ENCODE results near the gene ACSS2. TPM values are rescaled to one million over a fixed set of nuclear protein-coding genes. Genes with fewer than 3 reads are reported as not detected.
A peak's percentile ranks its signal among the peaks of the same experiment; 100 is the strongest.

ACSS2 gene, protein sequence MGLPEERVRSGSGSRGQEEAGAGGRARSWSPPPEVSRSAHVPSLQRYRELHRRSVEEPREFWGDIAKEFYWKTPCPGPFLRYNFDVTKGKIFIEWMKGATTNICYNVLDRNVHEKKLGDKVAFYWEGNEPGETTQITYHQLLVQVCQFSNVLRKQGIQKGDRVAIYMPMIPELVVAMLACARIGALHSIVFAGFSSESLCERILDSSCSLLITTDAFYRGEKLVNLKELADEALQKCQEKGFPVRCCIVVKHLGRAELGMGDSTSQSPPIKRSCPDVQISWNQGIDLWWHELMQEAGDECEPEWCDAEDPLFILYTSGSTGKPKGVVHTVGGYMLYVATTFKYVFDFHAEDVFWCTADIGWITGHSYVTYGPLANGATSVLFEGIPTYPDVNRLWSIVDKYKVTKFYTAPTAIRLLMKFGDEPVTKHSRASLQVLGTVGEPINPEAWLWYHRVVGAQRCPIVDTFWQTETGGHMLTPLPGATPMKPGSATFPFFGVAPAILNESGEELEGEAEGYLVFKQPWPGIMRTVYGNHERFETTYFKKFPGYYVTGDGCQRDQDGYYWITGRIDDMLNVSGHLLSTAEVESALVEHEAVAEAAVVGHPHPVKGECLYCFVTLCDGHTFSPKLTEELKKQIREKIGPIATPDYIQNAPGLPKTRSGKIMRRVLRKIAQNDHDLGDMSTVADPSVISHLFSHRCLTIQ
- 10 to 100 TPM; 44.7 to 59.6 (median 54.2) TPM for polyA plus RNA-seq (ENCODE audit: insufficient read depth in 1 of 5, insufficient read length in 5 of 5, low replicate concordance in 1 of 5)
- long read RNA-seq, donor 1, partial matches to known transcripts = 64 of 75 reads
- long read RNA-seq, donor 1, other reads (novel, unspliced or antisense) = 7 of 75 reads
- long read RNA-seq, donor 2, partial matches to known transcripts = 6 of 14 reads
- long read RNA-seq, donor 2, other reads (novel, unspliced or antisense) = 7 of 14 reads
- long read RNA-seq, donor 3, partial matches to known transcripts = 69 of 92 reads
- long read RNA-seq, donor 3, other reads (novel, unspliced or antisense) = 23 of 92 reads
- long read RNA-seq, donor 4, transcript ACSS2-202 (18 exons, 3,065 nt) = major isoform, 5 of 12 reads
- long read RNA-seq, donor 4, partial matches to known transcripts = 7 of 12 reads
- long read RNA-seq, donor 4, other reads (novel, unspliced or antisense) = 0 of 12 reads
- long read RNA-seq, donor 5, partial matches to known transcripts = 18 of 23 reads
- long read RNA-seq, donor 5, other reads (novel, unspliced or antisense) = 0 of 23 reads
- long read RNA-seq, donor 6, transcript ACSS2-202 (18 exons, 3,065 nt) = major isoform, 8 of 9 reads
- long read RNA-seq, donor 6, partial matches to known transcripts = 0 of 9 reads
- long read RNA-seq, donor 6, other reads (novel, unspliced or antisense) = 0 of 9 reads
- long read RNA-seq, donor 7, partial matches to known transcripts = 20 of 33 reads
- long read RNA-seq, donor 7, other reads (novel, unspliced or antisense) = 10 of 33 reads
- long read RNA-seq, donor 8, partial matches to known transcripts = 0 of 1 reads
- long read RNA-seq, donor 8, other reads (novel, unspliced or antisense) = 0 of 1 reads

DNA sequence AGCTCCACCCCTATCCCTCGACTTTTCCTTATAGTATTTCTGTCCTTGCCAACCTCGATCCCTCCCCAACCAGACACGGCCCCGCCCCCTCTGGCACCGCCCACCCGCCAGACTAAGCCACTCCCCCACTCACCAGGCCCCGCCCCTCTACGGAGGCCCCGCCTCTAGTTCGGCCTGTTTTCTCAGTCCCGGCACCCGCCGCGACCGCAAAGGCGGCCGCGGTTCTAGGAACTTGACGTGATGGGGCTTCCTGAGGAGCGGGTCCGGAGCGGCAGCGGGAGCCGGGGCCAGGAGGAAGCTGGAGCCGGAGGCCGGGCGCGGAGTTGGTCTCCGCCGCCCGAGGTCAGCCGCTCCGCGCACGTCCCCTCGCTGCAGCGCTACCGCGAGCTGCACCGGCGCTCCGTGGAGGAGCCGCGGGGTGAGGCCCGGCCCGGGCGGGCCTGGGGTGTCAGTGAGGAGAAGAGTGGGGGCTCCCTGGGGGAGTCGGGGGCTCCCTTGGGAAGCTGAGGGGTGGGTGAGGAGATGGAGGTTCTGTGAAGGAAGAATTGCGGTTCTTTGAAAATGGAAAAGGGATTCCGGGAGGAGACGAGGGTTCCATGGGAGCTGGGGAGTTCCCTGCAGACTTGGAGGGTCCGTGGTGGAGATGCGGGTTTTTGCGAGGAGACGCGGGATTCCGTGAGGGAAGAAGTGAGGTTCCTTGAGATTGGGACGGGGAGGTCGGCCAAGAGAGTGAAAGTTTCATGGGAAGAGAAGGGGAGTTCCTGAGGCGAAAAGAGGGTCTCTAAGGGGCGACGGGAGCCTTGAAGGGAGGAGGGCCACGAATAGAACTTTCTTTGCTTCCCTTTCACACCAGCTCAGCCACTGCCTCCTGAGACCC, at the start of gene ACSS2:
TSS of gene ACSS2 (plus strand) at position 207 of the 877 bp plus-strand sequence. CDS start at position 241, 34 bp downstream.
- no peak for DNase-seq

DNA sequence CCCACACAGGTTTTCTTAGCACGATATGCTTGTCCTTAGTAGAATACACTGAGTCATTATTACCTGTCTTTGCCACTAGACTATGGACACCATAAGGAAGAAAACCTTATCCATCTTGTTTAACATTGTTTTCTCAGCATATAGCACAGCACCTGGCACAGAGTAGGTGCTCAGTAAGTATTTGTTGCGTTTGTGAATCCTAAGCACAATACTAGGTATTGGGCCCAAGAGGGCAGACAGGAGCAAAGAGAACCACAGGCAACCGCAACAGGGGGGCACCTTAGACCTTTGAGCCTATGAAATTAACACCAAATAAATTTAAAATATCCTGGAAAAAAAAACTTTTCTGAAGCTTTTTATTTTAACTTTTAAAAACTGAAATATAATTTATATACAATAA, 47.2 kb upstream of the ACSS2 start:
- no peak for DNase-seq

DNA sequence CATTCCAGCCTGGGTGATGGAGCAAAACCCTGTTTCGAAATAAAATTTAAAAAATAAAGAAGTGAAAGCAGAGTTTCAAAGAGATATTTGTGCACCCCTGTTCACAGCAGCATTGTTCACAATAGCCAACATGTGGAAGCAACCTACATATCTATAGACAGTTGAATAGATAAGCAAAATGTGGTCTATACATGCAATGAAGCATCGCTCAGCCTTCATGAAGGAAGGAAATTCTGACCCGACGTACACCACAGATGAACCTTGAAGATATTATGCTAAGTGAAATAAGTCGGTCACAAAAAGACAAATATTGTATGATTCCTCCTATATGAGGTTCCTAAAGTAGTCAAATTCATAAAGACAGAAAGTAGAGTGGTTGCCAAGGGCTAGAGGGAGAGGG, 44.5 kb upstream of the ACSS2 start:
- no peak for DNase-seq

DNA sequence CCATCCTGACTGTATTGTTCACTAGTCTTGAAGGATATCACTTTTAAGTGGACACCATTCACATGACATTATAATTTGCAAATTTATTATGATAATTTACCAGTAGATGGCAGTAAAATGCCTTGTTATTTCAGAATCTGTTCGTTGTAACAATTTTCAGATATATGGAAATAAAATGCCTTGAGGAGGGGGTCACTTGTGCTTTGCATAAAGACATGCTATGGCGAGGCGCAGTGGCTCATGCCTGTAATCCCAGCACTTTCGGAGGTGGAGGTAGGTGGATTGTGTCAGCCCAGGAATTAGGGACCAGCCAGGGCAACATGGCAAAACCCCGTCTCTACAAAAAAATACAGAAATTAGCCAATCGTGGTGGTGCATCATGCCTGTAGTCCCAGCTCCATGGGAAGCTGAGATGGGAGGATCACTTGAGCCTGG, 41.9 kb upstream of the ACSS2 start:
- DNase-seq = peak; percentile 16 to 19

DNA sequence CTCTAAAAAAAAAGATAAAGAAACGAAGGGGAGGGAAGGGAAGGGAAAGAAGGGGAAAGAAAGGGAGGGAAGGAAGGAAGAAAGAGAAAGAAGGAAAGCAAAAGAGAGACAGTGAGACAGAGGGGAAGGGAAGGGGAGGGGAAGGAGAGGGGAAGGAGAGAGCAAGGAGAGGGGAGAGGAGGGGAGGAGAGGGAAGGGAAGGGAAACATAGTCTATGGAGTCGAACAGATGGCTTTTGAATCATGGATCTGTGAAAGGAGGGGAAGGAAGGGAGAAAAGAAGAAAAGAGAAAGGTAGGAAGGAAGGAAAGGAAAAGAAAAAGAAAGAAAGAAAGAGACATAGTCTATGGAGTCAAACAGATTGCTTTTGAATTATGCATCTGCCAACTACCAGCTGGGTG, 34.3 kb upstream of the ACSS2 start:
- DNase-seq = no peak

DNA sequence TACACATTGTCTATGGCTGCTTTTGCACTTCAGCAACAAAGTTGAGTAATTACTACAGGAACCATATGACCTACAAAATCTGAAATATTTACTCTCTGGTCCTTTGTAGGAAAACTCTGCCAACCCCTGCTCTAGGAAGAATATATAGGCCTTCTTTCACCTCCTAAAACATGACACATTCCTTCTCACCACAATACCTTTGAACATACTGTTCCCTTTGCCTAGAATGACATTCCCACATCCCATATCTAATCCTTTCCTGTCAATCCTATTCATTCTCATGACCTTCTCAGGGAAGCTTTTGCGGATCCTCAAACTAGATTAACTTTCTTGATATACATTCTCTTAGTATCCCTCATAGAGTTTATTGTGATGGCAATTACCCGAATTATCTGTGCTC, 33.0 kb upstream of the ACSS2 start:
- no peak for DNase-seq

DNA sequence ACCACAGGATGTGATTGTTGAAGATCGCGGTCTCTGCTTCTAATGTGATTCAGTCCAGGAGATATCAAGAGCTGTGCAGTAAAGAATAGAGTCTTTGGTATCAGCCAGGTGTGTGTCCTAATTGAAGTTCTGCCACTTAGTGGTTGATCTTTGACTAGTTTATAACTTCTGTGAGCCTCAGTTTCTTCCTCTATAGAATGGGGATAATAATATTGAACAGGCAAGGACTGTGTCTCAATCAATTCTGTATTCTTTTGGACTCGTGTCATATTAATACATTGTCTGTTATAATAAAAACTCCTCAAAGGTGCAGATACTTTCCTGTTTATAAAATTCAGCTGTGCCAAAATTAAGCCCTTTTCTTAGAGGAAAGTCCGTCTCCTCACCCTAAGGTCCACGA, 27.8 kb upstream of the ACSS2 start:
- DNase-seq = no peak

DNA sequence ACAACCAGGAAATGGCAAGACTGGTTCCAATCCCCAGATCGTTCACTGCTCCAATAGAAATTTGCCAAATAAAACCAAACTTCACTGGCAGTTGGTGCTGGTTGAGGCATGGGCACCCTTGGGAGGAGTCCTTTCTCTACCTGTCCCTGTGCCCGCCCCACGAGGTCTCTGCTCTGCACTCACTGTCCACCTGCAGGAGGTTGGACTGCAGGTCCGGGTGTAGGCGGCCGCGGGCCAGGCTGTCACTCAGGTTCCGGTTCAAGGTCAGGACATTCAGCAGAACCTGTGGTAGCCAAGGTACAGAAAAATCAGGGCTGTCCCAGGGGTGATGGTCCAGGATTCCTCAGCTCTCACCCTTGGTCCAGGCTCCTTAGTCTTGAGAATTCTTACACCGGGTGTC, 26.6 kb upstream of the ACSS2 start:
- DNase-seq = no peak

DNA sequence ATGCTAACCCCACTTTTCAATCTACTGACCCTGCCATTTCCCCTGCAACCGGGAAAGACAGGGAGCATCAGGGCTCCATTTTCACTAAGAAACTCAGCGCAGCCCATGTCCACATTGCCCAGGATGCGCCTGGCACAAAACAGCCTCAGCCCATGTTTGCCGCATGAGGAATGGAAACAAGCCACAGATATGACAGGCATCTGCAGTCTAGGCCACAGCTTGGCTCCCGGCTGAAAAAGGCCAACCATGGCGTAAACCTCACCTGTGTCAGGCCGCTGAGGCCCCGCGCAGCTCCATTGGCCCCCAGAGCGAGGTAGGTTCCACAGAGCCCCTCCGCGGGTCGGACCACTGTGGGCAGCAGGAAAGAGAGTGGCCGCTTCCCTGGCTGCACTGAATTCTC, 25.4 kb upstream of the ACSS2 start:
- DNase-seq = no peak

DNA sequence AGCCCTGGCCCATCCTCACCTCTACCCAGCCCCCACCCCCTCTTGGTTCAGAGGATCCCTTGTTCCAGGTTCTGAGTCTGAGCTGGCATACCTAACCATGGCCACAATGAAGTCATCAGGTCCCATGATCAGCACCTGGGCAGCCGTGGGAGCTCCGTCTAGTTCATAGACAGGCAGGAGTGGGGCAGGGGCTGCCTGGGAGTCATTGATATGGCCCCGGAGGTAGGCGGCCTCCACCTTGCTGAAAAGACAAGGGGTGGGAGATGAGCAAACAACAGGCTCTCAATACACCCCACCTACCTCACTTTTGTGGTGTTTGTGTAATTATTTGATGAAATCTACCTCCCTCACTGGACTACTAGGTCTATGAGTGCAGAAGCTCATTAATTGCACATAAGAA, 24.1 kb upstream of the ACSS2 start:
- no peak for DNase-seq

DNA sequence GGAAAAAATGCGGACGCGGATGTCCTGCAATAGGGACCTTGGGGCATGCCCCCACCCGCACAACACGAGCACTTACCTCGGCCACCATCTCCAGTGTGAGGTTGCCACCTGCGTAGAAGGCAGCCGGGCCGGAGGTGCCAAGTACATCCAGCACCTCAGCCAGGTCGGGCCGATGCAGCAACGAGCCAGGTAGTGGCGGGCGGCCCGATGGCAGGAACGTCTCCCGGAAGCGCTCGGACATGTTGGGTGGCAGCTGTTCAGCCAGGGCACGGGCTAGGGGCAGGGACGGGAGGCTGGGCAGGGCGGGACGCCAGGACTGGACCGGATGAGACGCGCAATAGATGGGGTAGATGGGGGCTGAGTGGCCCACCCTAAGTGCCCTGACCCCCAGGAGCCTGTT, 17.0 kb upstream of the ACSS2 start:
- DNase-seq = no peak

DNA sequence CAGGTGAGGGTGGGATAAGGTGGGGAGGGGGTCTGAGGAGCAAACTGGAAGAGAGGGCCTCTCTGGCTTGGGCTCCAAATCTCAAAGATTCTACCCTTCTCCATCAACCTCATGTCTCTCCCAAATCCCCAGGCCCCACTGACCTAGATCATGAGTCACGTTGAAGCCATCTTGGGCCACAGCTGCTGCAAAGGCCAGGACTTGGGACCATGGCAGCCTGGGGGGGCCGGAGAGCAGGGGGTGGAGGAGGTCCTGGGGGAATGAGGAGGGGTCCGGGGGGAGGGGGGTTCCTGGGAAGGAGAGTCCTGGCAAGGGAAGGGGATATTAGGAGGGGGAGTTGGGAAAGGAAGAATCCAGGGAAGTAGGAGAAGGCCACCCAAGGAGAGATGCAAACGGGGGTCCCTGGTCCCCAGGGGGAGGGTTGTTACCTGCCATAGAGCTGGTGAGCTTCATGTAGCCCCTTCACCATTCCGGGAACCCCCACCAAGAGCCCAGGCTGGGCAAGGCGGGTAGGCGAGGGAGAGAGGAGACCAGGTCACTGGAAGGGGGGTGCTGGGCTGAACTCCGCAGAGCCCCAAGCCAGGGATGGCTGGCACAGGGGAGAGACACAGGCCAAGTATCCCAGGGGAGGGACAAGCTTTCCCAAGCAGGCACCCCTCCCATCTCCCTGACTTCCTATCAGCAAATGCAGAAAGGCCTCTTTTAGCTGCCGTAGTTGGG, 16.4 kb upstream of the ACSS2 start:
- no peak for DNase-seq

DNA sequence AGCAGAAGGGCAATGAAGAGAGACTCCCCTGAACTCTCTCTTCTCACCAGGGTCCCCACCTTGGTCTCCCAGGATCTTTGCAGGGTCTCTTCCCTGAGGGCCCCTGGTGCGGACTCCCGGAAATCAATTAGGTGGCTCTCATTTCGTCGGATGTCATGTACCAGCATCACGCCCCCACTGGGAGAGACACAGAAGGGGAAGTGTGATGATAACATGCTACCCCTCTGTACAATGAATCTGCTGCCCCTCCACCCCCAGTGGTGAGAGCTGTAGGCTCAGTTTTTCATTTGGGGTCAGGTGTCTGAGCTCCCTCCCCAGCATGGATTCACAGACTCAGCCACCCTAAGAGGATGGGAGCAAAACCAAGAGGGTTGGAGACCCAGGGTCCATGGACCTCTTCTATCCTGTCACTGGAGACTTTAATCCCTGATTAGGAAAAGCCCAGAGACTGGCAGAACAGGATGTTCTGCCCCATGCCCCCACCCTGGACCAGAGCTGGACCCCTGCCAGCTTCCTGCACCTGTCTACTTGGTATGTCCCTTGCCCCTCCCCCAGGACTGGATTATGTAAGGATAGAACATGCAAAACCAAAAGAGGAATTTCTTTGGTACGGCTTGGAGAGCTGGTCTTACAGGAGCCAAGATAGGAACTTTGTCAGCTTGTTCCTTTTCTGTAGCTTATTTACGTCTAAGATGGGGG, 14.9 kb upstream of the ACSS2 start:
- no peak for DNase-seq

DNA sequence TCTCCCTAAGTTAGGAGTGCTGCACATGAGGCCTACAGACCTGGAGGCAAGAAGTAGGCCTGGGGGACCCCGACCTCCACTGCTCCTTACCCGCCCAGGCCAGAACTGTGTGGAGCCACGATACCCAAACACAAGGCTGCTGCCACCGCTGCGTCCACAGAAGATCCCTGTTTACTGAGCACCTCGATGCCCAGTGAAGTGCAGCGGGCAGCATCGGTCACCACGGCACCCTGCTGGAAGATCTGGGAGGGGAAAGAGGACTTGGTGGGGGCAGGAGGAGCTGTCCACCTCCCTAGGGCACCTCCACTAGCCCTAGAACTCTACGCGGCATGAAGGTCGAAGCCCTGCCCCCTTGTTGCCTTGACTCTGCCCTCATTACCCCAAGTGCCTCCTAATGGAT, 13.7 kb upstream of the ACSS2 start:
- DNase-seq = no peak

DNA sequence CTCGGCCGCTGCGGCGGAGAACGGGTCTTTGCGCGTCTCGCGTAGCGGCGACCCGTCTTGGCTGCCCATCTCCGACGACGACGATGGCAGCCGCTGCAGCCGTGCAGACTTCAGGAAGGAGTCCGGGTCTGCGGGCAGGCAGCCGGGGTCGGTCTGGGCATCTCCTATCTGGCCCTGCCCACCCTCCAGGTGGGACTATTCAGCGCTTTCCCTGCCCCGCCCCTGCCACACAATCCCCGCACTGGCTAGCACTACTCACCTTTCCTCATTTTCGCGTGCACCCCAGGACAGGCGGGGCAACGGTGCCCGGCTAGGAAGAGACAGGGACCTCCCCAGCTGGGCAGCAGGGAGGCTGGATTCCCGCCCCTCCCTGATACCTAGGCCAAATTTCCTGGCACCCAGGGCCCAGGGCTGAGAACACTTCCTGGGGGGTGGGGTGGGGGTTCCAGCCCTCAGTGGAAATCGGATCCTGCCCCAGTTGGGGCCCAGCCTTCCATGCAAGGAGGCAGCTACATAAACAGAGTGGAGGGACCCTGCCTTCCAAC, 12.9 kb upstream of the ACSS2 start:
- DNase-seq = no peak

DNA sequence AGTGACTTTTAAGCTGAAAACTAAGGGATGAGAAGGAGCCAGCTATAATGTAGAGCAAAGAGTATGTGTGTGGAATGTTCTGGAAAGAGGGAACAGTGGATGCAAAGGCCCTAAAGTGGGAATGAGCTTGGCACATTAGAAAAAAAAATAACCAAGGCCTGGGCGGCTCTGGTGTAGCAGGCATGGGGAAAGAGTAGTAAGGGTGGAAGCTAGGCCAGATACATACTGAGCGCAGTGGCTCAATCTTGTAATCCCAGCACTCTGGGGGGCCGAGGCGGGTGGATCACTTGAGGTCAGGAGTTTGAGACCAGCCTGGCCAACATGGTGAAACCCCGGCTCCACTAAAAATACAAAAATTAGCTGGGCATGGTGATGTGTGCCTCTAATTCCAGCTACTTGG, 12.2 kb upstream of the ACSS2 start:
- DNase-seq = no peak

DNA sequence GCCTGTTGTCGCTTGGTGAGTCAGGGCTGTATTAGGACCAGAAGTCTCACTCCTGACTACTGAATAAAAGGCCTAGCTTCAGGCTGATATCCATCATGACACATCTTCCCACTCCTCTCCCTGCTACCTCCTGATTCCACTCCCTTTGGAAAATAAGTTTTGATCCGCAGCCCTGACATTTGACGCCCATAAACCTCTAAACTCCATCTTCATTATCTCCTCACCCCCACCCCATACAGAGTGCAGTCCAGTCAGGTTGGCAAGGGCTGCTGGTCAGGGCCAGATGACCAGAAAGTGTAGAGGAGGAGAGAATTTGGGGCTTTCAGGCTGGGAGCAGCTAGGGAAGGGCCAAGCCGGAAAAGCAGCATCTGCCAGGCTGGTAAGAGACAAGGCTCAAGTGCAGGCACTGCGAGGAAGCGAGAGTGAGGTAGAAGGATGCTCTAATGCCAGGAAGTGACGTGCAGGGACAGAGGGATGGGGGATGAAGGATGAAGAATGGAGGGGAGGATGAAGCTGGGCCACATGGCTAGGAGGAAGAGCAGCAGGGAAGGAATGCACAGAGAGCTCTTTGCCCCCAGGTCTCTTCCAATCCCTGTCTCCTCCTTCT, 5.0 kb upstream of the ACSS2 start:
- no peak for DNase-seq

DNA sequence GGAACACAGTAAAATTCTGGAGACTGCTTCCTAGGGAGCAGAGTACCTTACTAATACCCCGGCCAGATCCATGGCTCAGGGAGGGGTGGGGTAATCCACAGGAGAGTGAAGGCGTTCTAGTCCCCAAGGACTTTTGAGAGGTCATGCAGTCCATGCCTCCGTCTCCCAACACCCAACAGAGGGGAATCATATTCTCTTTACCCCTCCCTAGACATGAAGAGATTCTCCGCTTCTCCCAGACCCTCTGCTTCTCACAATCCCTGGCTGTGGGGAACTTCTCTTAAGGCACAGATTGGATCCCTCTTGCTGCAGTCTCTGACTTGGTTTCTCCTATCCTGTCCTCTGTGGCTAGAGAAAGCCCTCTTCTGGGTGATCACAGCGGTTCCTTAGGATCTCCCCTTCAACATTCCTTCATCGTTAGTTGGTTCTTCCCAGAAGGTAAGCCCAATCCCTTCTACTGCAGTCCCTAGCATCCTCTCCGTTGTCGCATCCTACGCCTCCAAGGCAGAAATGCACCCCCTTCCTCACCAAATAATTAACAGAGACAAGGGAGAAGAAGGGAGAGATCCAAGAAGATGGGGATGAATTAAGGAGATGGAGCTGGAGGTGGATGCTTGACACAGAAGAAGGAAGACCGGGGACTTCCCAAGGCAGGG, 4.3 kb upstream of the ACSS2 start:
- DNase-seq = no peak

All from right lung (tissue), 10 donors.